HepG2 (cell line): ENCODE measurements around the gene ITGA2. TPM values are rescaled to one million over a fixed set of nuclear protein-coding genes. Genes with fewer than 3 reads are reported as not detected.

Experiments used
- ATF5 ChIP-seq: sonication (generic); formaldehyde crosslinking; IDR thresholded peaks from 2 replicates; pipeline ENCODE4 v1.4.0; 2020; ENCODE audit warnings: mild to moderate bottlenecking, low read depth, missing genetic modification reagents
- E2F2 ChIP-seq: sonication (generic); formaldehyde crosslinking; IDR thresholded peaks from 2 replicates; pipeline ENCODE4 v1.4.0; 2020; ENCODE audit warnings: missing genetic modification reagents, borderline replicate concordance
- ELF4 ChIP-seq: sonication (generic); formaldehyde crosslinking; IDR thresholded peaks from 2 replicates; pipeline ENCODE4 v1.5.0; 2020; ENCODE audit warnings: missing genetic modification reagents, mild to moderate bottlenecking, moderate library complexity, borderline replicate concordance
- HNRNPK ChIP-seq: fragments of 200-400 bp; formaldehyde crosslinking; IDR thresholded peaks from 2 replicates; pipeline ENCODE4 v1.6.1; 2018; ENCODE audit warnings: low read length, low read depth, moderate library complexity, mild to moderate bottlenecking; ENCODE audit not compliant: poor library complexity, severe bottlenecking
- KDM5B ChIP-seq: sonication (generic); formaldehyde crosslinking; IDR thresholded peaks from 2 replicates; pipeline ENCODE4 v1.4.0; 2020; ENCODE audit warnings: missing genetic modification reagents, mild to moderate bottlenecking, borderline replicate concordance
- NCOA1 ChIP-seq: sonication (generic); formaldehyde crosslinking; IDR thresholded peaks from 2 replicates; pipeline ENCODE4 v1.9.0; 2021; ENCODE audit warnings: missing genetic modification reagents
- NFE2L2 ChIP-seq: fragments of 150-350 bp; IDR thresholded peaks from 2 replicates; pipeline ENCODE4 v1.6.1; 2014; ENCODE audit warnings: low read length
- NFIC ChIP-seq: IDR thresholded peaks from 2 replicates; pipeline ENCODE4 v1.6.1; 2012; ENCODE audit warnings: mild to moderate bottlenecking, low read length, inconsistent platforms
- SNAI1 ChIP-seq: sonication (generic); formaldehyde crosslinking; IDR thresholded peaks from 2 replicates; pipeline ENCODE4 v1.5.0; 2020; ENCODE audit warnings: mild to moderate bottlenecking, missing genetic modification reagents, borderline replicate concordance
- SP140L ChIP-seq: sonication (generic); formaldehyde crosslinking; IDR thresholded peaks from 2 replicates; pipeline ENCODE4 v1.4.0; 2020; ENCODE audit warnings: missing genetic modification reagents, borderline replicate concordance
- SP2 ChIP-seq: sonication (generic); formaldehyde crosslinking; IDR thresholded peaks from 2 replicates; pipeline ENCODE4 v1.5.1; 2020; ENCODE audit warnings: mild to moderate bottlenecking, missing genetic modification reagents
- U2AF1 ChIP-seq: fragments of 200-400 bp; formaldehyde crosslinking; optimal IDR thresholded peaks from 2 replicates; pipeline ENCODE3; 2017; ENCODE audit warnings: mild to moderate bottlenecking, low read depth, low read length
- YEATS4 ChIP-seq: sonication (generic); formaldehyde crosslinking; IDR thresholded peaks from 2 replicates; pipeline ENCODE4 v1.4.0; 2020; ENCODE audit warnings: missing genetic modification reagents, borderline replicate concordance
- ZBTB10 ChIP-seq: sonication (generic); formaldehyde crosslinking; IDR thresholded peaks from 2 replicates; pipeline ENCODE4 v1.4.0; 2020; ENCODE audit warnings: missing genetic modification reagents, borderline replicate concordance
- ZBTB39 ChIP-seq: sonication (generic); formaldehyde crosslinking; IDR thresholded peaks from 2 replicates; pipeline ENCODE4 v1.5.0; 2020; ENCODE audit warnings: missing genetic modification reagents
- ZNF563 ChIP-seq: sonication (generic); formaldehyde crosslinking; IDR thresholded peaks from 2 replicates; pipeline ENCODE4 v1.8.0; 2022; ENCODE audit warnings: mild to moderate bottlenecking, moderate library complexity, missing genetic modification reagents
- ZNF670 ChIP-seq: sonication (generic); formaldehyde crosslinking; IDR thresholded peaks from 2 replicates; pipeline ENCODE4 v1.8.0; 2022; ENCODE audit warnings: mild to moderate bottlenecking, missing genetic modification reagents, borderline replicate concordance
- ZNF710 ChIP-seq: sonication (generic); formaldehyde crosslinking; IDR thresholded peaks from 2 replicates; pipeline ENCODE4 v1.5.0; 2020; ENCODE audit warnings: mild to moderate bottlenecking, missing genetic modification reagents, borderline replicate concordance
- ZNF724P ChIP-seq: sonication (generic); formaldehyde crosslinking; IDR thresholded peaks from 2 replicates; pipeline ENCODE4 v1.8.0; 2022; ENCODE audit warnings: missing genetic modification reagents, borderline replicate concordance
- ZNF737 ChIP-seq: sonication (generic); formaldehyde crosslinking; IDR thresholded peaks from 2 replicates; pipeline ENCODE4 v1.5.0; 2020; ENCODE audit warnings: missing genetic modification reagents, mild to moderate bottlenecking, borderline replicate concordance
- polyA plus RNA-seq, 8 experiments: library from polyadenylated mRNA; depleted of rRNA in 3 of 8; stranded (reverse) in 7 of 8; unstranded in 1 of 8; fragments of >200 nt; fragmentation: Illumina TruSeq in 4 of 8; extraction: Trizol in 4 of 8; gene quantifications; 2 replicates each; pipeline versions ENCODE4 v1.2.1 to v1.2.3, GENCODE V29; 2011 to 2016; ENCODE audit warnings: low read depth in 4 of 8, missing spikeins in 1 of 8, mixed read lengths in 1 of 8; ENCODE audit not compliant: insufficient read depth in 1 of 8
- total RNA-seq, 5 experiments: library from RNA; depleted of rRNA; stranded (reverse); fragments of >200 nt; fragmentation: Illumina TruSeq; extraction: Trizol; gene quantifications; 2 replicates each; pipeline ENCODE4 v1.2.3, GENCODE V29; 2016; ENCODE audit warnings: low read depth in 1 of 5

Gene ITGA2
- total and polyA plus RNA-seq, 2 of the 13 experiments (the other 11 are each of a cell fraction or from before 2014, with no cell fraction given): 15.8 to 58.3 TPM

GRCh38 chr5:53109443-53110127 lies 120.4 kb downstream of the ITGA2 start, which contains the start of gene MOCS2 (continued):
- TF ChIP-seq ZBTB10 (CRISPR knock-in tag) (0 out of 2 replicates have a peak, but pooled peaks have one; percentile 50), ZNF563 (CRISPR knock-in tag) (peak; percentile 80), HNRNPK (peak; percentile 43), U2AF1 (no peak), SP2 (CRISPR knock-in tag) (0 out of 2 replicates have a peak, but pooled peaks have one; percentile 32), KDM5B (CRISPR knock-in tag) (peak; percentile 88; the same call in 1 of the 2 replicates), NCOA1 (CRISPR knock-in tag) (no peak), ZNF737 (CRISPR knock-in tag) (peak; percentile 33; the same call in 1 of the 2 replicates), NFE2L2 (no peak), SP140L (CRISPR knock-in tag) (no peak), ELF4 (CRISPR knock-in tag) (0 out of 2 replicates have a peak, but pooled peaks have one; percentile 46), ZNF670 (CRISPR knock-in tag) (no peak), ATF5 (CRISPR knock-in tag) (no peak), ZBTB39 (CRISPR knock-in tag) (no peak), ZNF724P (no peak), YEATS4 (CRISPR knock-in tag) (peak; percentile 80), ZNF710 (CRISPR knock-in tag) (peak; percentile 71; the same call in 1 of the 2 replicates), SNAI1 (CRISPR knock-in tag) (no peak), NFIC (no peak; the same call in 1 of the 2 replicates), E2F2 (CRISPR knock-in tag) (0 out of 2 replicates have a peak, but pooled peaks have one; percentile 65)
